NCI-H748 (cell line): ENCODE data around the gene CTNNA3.

Experiments used
- DNase-seq: peaks from one replicate; lab custom pipeline; 2025; ENCODE audit not compliant: unreplicated experiment; lab: John Stamatoyannopoulos, UW

The CTNNA3 gene

DNA sequence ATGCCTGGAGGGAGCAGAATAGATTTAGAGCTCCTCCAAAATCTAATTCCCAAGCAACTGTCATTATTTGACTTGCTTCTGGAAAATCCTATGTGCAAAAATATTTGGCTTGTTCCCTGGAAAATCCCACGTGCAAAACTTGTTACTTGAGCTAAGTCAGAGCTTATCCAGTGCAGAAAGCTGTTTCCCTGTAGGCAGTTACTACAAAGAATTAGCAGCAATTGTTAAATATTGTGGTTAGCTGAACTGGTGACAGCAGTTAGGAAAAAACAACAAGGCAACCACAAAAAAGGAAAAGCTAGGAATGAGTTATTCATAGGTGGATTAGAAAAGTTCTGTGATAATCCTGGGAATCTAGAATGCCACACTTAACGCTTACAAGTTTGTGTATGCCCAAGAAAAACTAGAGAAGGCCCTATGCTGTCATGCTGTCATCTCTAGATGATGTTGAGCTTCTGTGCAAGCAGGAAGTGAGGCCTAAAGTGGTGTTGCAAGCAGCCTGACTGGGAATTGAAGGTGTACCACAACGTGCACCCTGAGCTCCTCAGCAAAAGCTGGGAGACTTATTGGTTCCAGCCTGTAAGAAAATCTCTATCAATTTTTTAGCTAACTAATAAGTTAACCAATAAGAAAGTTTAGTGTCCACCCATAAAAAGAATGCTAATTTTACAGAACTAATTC lies 1508.8 kb downstream of the CTNNA3 start:
- DNase-seq: no peak

DNA sequence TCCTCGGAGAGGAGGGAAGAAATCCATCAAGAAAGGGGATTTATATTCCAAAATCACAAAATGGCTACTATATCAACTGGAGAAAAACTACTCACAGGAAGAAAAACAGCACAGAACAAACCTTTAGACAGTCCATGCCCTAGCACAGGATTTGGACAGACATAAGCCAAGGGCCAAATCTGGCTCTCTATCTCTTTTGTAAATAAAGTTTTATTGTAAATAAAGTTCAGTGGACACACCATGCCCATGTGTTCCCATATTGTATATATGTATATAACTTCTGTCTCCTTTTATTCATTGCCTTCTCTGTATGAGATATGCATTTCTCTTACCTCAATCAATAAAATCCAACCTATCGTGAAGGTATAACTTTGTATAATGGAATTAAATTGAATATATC lies 1513.0 kb downstream of the CTNNA3 start:
- no peak for DNase-seq

- peak; percentile 45 for DNase-seq
Measured at GRCh38 chr10:66180581-66181318, 1515.2 kb downstream of the CTNNA3 start.

GRCh38 chr10:66180021-66180420 lies 1516.0 kb downstream of the CTNNA3 start:
- DNase-seq: no peak

GRCh38 chr10:66176772-66177171 lies 1519.2 kb downstream of the CTNNA3 start:
- no peak for DNase-seq

GRCh38 chr10:66167816-66168215 lies 1528.2 kb downstream of the CTNNA3 start:
- DNase-seq: no peak

DNA sequence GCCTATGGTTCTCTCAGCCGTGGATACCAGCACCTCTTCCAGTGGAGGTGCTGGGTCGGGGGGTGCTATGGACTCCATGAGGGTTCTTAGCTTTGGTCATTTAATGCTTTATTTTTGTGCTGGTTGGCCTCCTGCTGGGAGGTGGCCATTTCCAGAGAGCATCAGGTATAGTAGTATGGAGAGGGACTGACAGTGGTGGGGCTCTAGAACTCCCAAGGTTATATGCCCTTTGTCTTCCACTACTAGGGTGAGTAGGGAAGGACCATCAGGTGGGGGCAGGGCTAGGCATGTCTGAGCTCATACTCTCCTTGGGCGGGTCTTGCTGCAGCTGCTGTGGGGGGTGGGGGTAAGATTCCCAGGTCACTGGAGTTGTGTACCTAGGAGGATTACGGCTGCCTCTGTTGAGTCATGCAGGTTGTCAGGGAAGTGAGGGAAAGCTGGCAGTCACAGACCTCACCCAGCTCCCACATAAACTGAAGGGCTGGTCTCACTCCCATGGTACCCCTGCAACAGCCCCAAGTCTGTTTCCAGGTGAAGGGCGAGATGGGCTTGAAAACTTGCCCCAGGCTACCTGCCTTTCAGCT lies 1533.3 kb downstream of the CTNNA3 start:
- no peak for DNase-seq

DNA sequence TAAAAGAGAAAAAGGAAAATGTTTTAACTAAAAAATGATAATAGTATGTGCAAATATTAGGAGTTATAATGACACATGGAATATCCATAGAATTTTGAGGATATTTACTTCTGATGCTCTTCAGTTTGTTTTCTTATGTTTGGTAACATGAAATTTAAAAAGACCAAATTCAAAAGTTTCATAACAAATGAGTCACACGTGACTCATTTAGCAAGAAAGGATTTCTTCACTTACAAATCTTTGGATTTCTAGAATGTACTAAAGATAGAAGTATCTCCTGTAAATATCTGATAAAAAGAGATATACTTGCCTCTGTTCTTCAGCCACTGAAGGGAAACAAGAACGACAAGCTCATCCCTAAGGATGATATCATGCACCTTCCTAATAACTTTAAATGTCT lies 1544.6 kb downstream of the CTNNA3 start:
- DNase-seq: no peak

DNA sequence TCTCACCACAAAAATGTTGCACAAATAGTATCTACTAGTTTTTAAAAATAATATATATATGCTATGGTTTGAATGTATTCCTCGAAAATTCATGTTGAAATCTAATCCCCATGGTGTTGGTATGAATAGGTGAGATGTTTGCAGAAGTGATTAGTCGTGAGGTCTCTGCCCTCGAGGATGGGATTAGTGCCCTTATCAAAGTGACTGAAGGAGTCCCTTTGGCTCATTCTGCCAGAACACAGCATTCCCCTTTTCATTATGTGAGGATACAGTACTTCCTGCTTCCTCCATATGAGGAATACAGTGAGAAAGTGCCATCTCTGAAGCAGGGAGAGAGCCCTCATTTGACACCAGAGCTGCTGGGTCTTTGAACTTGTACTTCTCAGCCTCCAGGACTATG lies 1547.7 kb downstream of the CTNNA3 start:
- DNase-seq: no peak

- DNase-seq: no peak
Measured at GRCh38 chr10:66144016-66144415, 1552.0 kb downstream of the CTNNA3 start.

- no peak for DNase-seq
Measured at GRCh38 chr10:66102756-66103155, 1593.2 kb downstream of the CTNNA3 start.

DNA sequence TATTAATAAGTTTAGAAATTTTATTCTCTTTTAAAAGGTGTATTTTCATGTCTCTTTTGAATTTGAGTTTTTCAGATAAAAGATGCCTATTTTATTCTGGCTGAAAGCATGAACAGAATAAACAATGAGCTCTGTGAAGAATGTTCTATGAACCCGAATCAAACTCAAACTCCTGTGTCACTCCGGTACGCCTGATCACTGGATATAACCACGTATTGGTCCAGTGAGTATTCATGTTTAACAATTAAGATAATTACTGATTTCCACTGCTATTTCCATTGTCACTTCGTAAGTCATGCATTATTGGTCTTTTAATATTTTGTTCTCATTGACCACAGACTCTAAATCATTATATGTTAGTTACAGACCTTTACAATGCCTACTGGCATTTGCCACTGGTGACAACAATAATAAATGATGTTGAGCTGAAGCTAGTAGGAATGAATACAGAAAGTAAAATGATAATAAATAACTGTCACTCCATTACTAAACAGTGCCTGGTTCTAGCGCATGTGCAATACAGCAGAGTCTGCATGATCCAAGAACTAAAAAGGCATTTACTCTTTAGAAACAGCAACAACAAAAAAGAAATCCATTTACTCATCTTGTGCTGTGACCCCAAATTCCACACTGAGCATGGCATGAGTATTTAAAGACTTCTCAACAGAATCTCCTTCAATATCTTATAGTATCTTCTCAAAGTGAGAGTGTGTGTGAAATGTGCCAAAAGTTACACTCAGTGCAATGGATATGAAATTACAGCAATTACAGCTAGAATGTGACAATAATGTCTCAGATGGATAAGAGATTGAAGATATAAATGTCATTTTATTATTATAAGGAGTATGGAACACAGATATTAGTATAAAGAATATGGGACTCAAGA lies 1597.2 kb downstream of the CTNNA3 start:
- no peak for DNase-seq

GRCh38 chr10:66095610-66096009 lies 1600.4 kb downstream of the CTNNA3 start:
- DNase-seq: no peak

- no peak for DNase-seq
Measured at GRCh38 chr10:66085906-66086305, 1610.1 kb downstream of the CTNNA3 start.

DNA sequence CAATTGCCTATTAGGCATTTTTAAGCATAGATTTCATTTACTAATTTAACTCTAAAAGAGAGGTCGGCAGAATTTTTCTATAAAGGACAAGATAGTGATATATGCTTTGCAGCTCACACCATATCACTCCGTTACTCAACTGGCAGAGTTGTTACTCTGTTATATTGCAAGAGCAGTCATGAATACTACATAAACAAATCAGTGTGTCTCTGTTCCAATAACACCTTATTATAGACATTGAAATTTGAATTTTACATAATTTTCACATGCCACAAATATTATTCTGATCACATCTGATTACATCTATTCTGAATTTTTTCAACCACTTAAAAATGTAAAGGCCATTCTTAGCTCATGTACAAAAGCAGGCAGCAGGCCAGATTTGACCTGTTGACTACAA lies 1624.1 kb downstream of the CTNNA3 start:
- DNase-seq: no peak

DNA sequence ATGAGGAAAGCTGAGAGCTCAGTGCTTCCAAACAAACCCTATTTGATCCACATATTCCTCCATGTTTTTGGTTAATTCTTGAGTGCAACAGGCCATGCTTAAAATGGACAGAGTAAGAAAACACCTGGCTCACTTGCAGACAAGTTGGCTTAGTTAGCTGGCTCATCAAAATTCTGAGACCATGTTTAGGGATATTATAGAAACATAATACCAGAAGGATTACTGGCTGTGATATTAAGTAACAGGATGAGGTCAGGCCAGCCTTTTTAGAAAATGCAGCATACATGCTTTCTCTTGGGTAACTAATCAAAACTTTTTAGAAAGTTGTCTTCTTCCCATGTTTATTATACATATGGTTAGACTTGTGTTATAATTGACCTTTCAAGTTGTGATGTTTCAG lies 1637.4 kb downstream of the CTNNA3 start:
- DNase-seq: no peak

GRCh38 chr10:66049335-66049734 lies 1646.7 kb downstream of the CTNNA3 start:
- DNase-seq: no peak

- no peak for DNase-seq
Measured at GRCh38 chr10:66045859-66046258, 1650.1 kb downstream of the CTNNA3 start.

GRCh38 chr10:66041771-66042170 lies 1654.2 kb downstream of the CTNNA3 start:
- DNase-seq: no peak

DNA sequence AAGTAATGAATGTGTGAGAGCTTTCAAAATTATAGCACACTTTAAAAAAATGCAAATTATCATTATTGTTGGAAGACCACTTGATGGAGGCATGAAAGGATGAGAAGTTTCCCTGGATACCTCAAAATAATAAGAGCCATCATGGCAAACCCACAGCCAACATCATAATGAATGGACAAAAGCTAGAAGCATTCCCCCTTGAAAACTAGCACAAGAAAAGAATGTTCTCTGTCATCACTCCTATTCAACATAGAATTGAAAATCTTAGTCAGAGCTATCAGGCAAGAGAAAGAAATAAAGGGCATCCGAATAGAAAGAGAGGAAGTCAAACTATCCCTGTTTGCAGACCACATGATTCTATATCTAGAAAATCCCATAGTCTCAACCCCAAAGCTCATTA lies 1657.4 kb downstream of the CTNNA3 start:
- no peak for DNase-seq

DNA sequence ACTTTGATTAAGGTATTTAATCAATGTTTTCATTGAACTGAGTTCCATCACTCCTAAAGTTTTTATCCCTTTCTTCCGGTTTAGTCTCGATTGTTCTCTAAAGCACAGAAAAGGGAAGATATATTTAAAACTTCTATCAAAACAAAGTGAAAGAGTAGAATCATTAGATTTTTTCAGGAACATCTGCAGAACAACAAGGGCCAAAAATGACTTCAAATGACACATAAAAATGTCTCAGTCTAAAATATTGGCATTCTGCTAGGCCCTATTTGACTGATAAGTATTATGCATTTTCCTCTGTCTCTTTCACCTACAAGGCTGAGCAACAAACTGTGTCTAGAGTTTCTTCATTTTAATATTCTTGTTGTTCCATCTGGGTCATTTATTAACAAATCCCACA lies 1669.7 kb downstream of the CTNNA3 start:
- no peak for DNase-seq
